ENCODE data around the gene MRAP2. TPM values are rescaled to one million over a fixed set of nuclear protein-coding genes. Genes with fewer than 3 reads are reported as not detected.
"Not testable (repeated sequence)": the region's sequence is repeated elsewhere in the genome, so short reads cannot be mapped to it uniquely, and the experiment has no call there.

MRAP2 gene
- total and polyA plus RNA-seq, 7 experiments from 2014 or later, result not detected

- H3K36me3 Mint-ChIP-seq, result no peaks in the 10 kb centered on the region
- no peak overlapping the region for H3K4me3 Mint-ChIP-seq
- Histone ChIP-seq H3K36me3 (ENCODE audit: control insufficient read depth in 2 of 3, insufficient read depth in 3 of 3, low read length in 3 of 3) (no peaks in the 10 kb centered on the region), H3K4me1 (ENCODE audit: control insufficient read depth in 2 of 2, insufficient read depth in 2 of 2, low read length in 2 of 2) (no peaks in the 10 kb centered on the region), H3K9me3 (ENCODE audit: control insufficient read depth in 2 of 3, low read length in 3 of 3) (no peaks in the 10 kb centered on the region), H3K27ac (ENCODE audit: low read depth, low read length) (no peak overlapping the region), H3K27me3 (ENCODE audit: control insufficient read depth in 2 of 2, insufficient read depth in 2 of 2, low read length in 2 of 2) (no peaks in the 10 kb centered on the region), H3K4me3 (ENCODE audit: low read length) (no peak overlapping the region)
- DNase-seq (no peak), ATAC-seq (no peak)
- CTCF ChIA-PET, result no interaction called here
- H3K27me3 Mint-ChIP-seq, result peaks cover 0 to 4% (median 0%) of the 10 kb centered on the region in 5 donors
- intact Hi-C loops (cut with micrococcal nuclease), result no loop called here
- H3K27ac Mint-ChIP-seq, result no peak overlapping the region
- POLR2A ChIA-PET, result no interaction called here
- H3K9me3 Mint-ChIP-seq, result peaks cover 0 to 24% (median 2%) of the 10 kb centered on the region in 11 donors
- no peaks in the 10 kb centered on the region for H3K4me1 Mint-ChIP-seq
Measured at GRCh38 chr6:84066536-84066935, 33.0 kb downstream of the MRAP2 start.

GRCh38 chr6:84068873-84069272 lies 35.3 kb downstream of the MRAP2 start:
- H3K4me3 Mint-ChIP-seq; H3K27me3 ChIP-seq (ENCODE audit: control insufficient read depth in 2 of 2, insufficient read depth in 2 of 2, low read length in 2 of 2); H3K27ac ChIP-seq (ENCODE audit: low read depth, low read length); POLR2A ChIA-PET; H3K27ac Mint-ChIP-seq; H3K4me1 ChIP-seq (ENCODE audit: control insufficient read depth in 2 of 2, insufficient read depth in 2 of 2, low read length in 2 of 2); H3K4me1 Mint-ChIP-seq; intact Hi-C loops (cut with micrococcal nuclease); H3K9me3 ChIP-seq (ENCODE audit: control insufficient read depth in 2 of 3, low read length in 3 of 3); DNase-seq; H3K27me3 Mint-ChIP-seq; ATAC-seq; H3K4me3 ChIP-seq (ENCODE audit: low read length); H3K36me3 Mint-ChIP-seq; H3K36me3 ChIP-seq (ENCODE audit: control insufficient read depth in 2 of 3, insufficient read depth in 3 of 3, low read length in 3 of 3); CTCF ChIA-PET: not testable (repeated sequence)
- H3K9me3 Mint-ChIP-seq, result peaks cover 0 to 33% (median 1%) of the 10 kb centered on the region in 11 donors

DNA sequence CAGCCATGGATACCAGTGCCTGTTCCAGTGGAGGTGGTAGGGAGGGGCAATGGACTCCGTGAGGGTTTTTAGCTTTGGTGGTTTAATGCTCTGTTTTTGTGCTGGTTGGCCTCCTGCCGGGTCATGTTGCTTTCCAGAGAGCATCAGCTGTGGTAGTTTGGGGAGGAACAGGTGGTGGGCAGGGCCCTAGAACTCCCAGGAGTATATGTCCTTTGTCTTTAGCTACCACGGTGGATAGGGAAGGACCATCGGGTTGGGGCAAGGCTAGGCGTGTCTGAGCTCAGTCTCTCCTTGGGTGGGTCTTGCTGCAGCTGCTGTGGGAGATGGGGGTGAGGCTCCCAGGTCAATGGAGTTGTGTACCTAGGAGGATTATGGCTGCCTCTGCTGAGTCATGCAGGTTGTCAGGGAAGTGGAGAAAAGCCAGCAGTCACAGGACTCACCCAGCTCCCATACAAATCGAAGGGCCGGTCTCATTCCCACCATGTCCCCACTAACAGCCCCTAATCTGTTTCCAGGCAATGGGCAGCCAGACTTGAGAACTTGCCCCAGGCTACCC lies 38.9 kb downstream of the MRAP2 start:
- Histone ChIP-seq H3K9me3 (ENCODE audit: control insufficient read depth in 2 of 3, low read length in 3 of 3) (no peaks in the 10 kb centered on the region), H3K36me3 (ENCODE audit: control insufficient read depth in 2 of 3, insufficient read depth in 3 of 3, low read length in 3 of 3) (no peaks in the 10 kb centered on the region), H3K4me1 (ENCODE audit: control insufficient read depth in 2 of 2, insufficient read depth in 2 of 2, low read length in 2 of 2) (no peaks in the 10 kb centered on the region), H3K4me3 (ENCODE audit: low read length) (no peak overlapping the region), H3K27ac (ENCODE audit: low read depth, low read length) (no peak overlapping the region), H3K27me3 (ENCODE audit: control insufficient read depth in 2 of 2, insufficient read depth in 2 of 2, low read length in 2 of 2) (no peaks in the 10 kb centered on the region)
- H3K9me3 Mint-ChIP-seq, result peaks cover 0 to 34% (median 1%) of the 10 kb centered on the region in 11 donors
- no peak overlapping the region for H3K27ac Mint-ChIP-seq
- no peaks in the 10 kb centered on the region for H3K36me3 Mint-ChIP-seq
- H3K4me3 Mint-ChIP-seq, result no peak overlapping the region
- peaks cover 0 to 16% (median 10%) of the 10 kb centered on the region in 5 donors for H3K27me3 Mint-ChIP-seq
- H3K4me1 Mint-ChIP-seq, result no peaks in the 10 kb centered on the region
- POLR2A ChIA-PET, result no interaction called here
- intact Hi-C loops (cut with micrococcal nuclease), result no loop called here
- CTCF ChIA-PET, result no interaction called here
- DNase-seq, result no peak
- ATAC-seq, result no peak

DNA sequence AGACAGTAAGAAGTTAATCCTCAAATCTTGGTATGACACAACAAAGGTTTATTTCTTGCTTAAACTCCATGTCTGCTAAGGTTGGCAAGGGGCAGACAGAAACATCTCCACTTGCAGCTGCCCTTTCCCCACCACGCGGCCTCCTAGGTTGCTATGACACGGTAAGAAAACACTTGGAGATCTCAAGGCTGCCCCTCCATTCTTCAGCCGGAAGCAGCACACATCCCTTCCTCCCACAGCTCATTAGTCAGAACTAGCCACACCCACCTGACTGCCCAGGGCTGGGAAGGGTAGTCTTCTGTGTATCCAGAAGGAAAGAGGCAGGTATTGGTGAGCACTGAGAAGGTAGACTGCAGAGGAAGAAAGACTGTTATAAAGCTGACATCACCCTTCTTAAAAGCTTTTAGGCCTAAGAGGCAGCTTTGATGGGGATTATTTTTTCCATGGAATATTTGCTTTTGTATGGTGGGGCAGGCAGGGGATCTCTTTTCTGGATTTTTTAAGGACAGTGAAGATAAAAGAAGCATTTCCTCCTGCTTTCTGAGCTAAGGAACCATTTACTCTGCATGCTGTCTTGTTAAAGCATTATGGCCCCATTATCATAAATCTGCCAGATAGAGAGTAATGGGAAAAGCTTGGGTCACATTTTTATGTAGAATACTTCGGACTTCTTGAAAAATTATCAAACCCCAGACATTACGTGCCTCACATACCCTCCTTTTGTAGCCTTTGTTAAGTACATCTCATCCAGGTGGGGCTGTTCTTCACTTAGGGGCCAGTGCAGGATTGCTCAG lies 41.6 kb downstream of the MRAP2 start:
- no peaks in the 10 kb centered on the region for H3K36me3 Mint-ChIP-seq
- CTCF ChIA-PET, result no interaction called here
- no peak overlapping the region for H3K27ac ChIP-seq (ENCODE audit: low read depth, low read length)
- H3K4me3 ChIP-seq (ENCODE audit: low read length), result no peak overlapping the region
- peaks cover 2 to 25% (median 18%) of the 10 kb centered on the region in 5 donors for H3K27me3 Mint-ChIP-seq
- no peaks in the 10 kb centered on the region for H3K27me3 ChIP-seq (ENCODE audit: control insufficient read depth in 2 of 2, insufficient read depth in 2 of 2, low read length in 2 of 2)
- DNase-seq (no peak), ATAC-seq (no peak)
- no peaks in the 10 kb centered on the region for H3K4me1 Mint-ChIP-seq
- H3K9me3 ChIP-seq (ENCODE audit: control insufficient read depth in 2 of 3, low read length in 3 of 3), result no peaks in the 10 kb centered on the region
- no peaks in the 10 kb centered on the region for H3K4me1 ChIP-seq (ENCODE audit: control insufficient read depth in 2 of 2, insufficient read depth in 2 of 2, low read length in 2 of 2)
- POLR2A ChIA-PET, result no interaction called here
- H3K9me3 Mint-ChIP-seq, result peaks cover 0 to 21% (median 0%) of the 10 kb centered on the region in 11 donors
- intact Hi-C loops (cut with micrococcal nuclease), result no loop called here
- H3K4me3 Mint-ChIP-seq, result no peak overlapping the region
- H3K36me3 ChIP-seq (ENCODE audit: control insufficient read depth in 2 of 3, insufficient read depth in 3 of 3, low read length in 3 of 3), result no peaks in the 10 kb centered on the region
- no peak overlapping the region for H3K27ac Mint-ChIP-seq

- ChIA-PET POLR2A (no interaction called here), CTCF (no interaction called here)
- no peak overlapping the region for H3K4me3 Mint-ChIP-seq
Measured at GRCh38 chr6:84077645-84078044, 44.1 kb downstream of the MRAP2 start.

DNA sequence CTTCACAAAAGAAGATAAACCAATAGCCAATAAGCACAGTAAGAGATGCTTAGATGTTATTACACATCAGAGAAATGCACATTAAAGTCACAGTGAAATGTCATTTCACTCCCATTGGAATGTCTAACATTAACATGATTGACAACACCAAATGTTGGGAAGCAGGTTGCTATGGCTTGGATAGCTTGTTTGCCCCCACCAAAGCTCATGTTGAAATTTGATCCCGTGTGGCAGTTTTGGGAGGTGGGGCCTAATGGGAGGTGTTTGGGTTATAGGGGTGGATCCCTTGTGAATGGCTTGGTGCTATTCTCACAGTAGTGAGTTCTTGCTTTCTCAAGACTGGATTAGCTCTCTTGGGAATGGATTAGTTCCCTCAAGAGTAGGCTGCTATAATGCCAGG lies 44.8 kb downstream of the MRAP2 start:
- Histone ChIP-seq H3K9me3 (ENCODE audit: control insufficient read depth in 2 of 3, low read length in 3 of 3) (no peaks in the 10 kb centered on the region), H3K36me3 (ENCODE audit: control insufficient read depth in 2 of 3, insufficient read depth in 3 of 3, low read length in 3 of 3) (no peaks in the 10 kb centered on the region), H3K27ac (ENCODE audit: low read depth, low read length) (no peak overlapping the region), H3K4me3 (ENCODE audit: low read length) (no peak overlapping the region), H3K4me1 (ENCODE audit: control insufficient read depth in 2 of 2, insufficient read depth in 2 of 2, low read length in 2 of 2) (no peaks in the 10 kb centered on the region), H3K27me3 (ENCODE audit: control insufficient read depth in 2 of 2, insufficient read depth in 2 of 2, low read length in 2 of 2) (no peaks in the 10 kb centered on the region)
- ATAC-seq (no peak), DNase-seq (no peak)
- no peaks in the 10 kb centered on the region for H3K4me1 Mint-ChIP-seq
- intact Hi-C loops (cut with micrococcal nuclease), result no loop called here
- no peaks in the 10 kb centered on the region for H3K36me3 Mint-ChIP-seq
- ChIA-PET POLR2A (no interaction called here), CTCF (no interaction called here)
- peaks cover 0 to 6% (median 0%) of the 10 kb centered on the region in 11 donors for H3K9me3 Mint-ChIP-seq
- H3K27me3 Mint-ChIP-seq, result peaks cover 0 to 37% (median 25%) of the 10 kb centered on the region in 5 donors
- H3K27ac Mint-ChIP-seq, result no peak overlapping the region
- no peak overlapping the region for H3K4me3 Mint-ChIP-seq

More at GRCh38 chr6:84077645-84078044, 44.1 kb downstream of the MRAP2 start:
- Histone ChIP-seq H3K4me1 (ENCODE audit: control insufficient read depth in 2 of 2, insufficient read depth in 2 of 2, low read length in 2 of 2) (no peaks in the 10 kb centered on the region), H3K27me3 (ENCODE audit: control insufficient read depth in 2 of 2, insufficient read depth in 2 of 2, low read length in 2 of 2) (no peaks in the 10 kb centered on the region), H3K36me3 (ENCODE audit: control insufficient read depth in 2 of 3, insufficient read depth in 3 of 3, low read length in 3 of 3) (no peaks in the 10 kb centered on the region), H3K4me3 (ENCODE audit: low read length) (no peak overlapping the region), H3K9me3 (ENCODE audit: control insufficient read depth in 2 of 3, low read length in 3 of 3) (no peaks in the 10 kb centered on the region), H3K27ac (ENCODE audit: low read depth, low read length) (no peak overlapping the region)
- Mint-ChIP-seq H3K9me3 (peaks cover 0 to 9% (median 0%) of the 10 kb centered on the region in 11 donors), H3K27ac (no peak overlapping the region), H3K36me3 (no peaks in the 10 kb centered on the region), H3K4me1 (no peaks in the 10 kb centered on the region), H3K27me3 (peaks cover 2 to 34% (median 24%) of the 10 kb centered on the region in 5 donors)
- intact Hi-C loops (cut with micrococcal nuclease), result no loop called here
- no peak for DNase-seq
- no peak for ATAC-seq

DNA sequence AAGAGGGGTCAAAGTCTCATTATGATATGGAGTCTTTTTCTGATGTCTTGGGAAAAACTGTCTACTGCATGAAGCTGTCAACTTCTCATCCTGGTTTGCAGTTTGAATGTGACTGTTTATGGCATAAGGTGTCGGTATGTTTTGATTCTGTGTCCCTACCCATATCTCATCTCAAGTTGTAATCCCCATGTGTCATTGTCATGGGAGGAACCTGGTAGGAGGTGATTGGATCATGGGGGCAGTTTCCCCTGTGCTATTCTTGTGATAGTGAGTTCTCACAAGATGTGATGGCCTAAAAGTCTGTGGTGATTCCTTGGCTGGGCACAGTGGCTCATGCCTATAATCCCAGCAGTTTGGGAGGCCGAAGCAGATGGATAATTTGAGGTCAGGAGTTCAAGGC lies 47.6 kb downstream of the MRAP2 start:
- Histone ChIP-seq H3K9me3 (ENCODE audit: control insufficient read depth in 2 of 3, low read length in 3 of 3) (no peaks in the 10 kb centered on the region), H3K27me3 (ENCODE audit: control insufficient read depth in 2 of 2, insufficient read depth in 2 of 2, low read length in 2 of 2) (no peaks in the 10 kb centered on the region), H3K4me1 (ENCODE audit: control insufficient read depth in 2 of 2, insufficient read depth in 2 of 2, low read length in 2 of 2) (no peaks in the 10 kb centered on the region), H3K4me3 (ENCODE audit: low read length) (no peak overlapping the region), H3K36me3 (ENCODE audit: control insufficient read depth in 2 of 3, insufficient read depth in 3 of 3, low read length in 3 of 3) (no peaks in the 10 kb centered on the region), H3K27ac (ENCODE audit: low read depth, low read length) (no peak overlapping the region)
- intact Hi-C loops (cut with micrococcal nuclease), result no loop called here
- CTCF ChIA-PET, result no interaction called here
- Mint-ChIP-seq H3K27me3 (peaks cover 2 to 30% (median 23%) of the 10 kb centered on the region in 5 donors), H3K4me3 (no peak overlapping the region), H3K36me3 (no peaks in the 10 kb centered on the region), H3K4me1 (no peaks in the 10 kb centered on the region), H3K9me3 (peaks cover 0 to 6% (median 0%) of the 10 kb centered on the region in 11 donors), H3K27ac (no peak overlapping the region)
- ATAC-seq, result no peak
- POLR2A ChIA-PET, result no interaction called here
- no peak for DNase-seq
